ENCODE results near the gene MAPK8. TPM values are rescaled to one million over a fixed set of nuclear protein-coding genes. Genes with fewer than 3 reads are reported as not detected.

Gene MAPK8
- total and polyA plus RNA-seq, 9 of the 15 experiments (the other 6 are each of a cell fraction or from before 2014, with no cell fraction given): 6.4 to 159 (median 71.0) TPM

DNA sequence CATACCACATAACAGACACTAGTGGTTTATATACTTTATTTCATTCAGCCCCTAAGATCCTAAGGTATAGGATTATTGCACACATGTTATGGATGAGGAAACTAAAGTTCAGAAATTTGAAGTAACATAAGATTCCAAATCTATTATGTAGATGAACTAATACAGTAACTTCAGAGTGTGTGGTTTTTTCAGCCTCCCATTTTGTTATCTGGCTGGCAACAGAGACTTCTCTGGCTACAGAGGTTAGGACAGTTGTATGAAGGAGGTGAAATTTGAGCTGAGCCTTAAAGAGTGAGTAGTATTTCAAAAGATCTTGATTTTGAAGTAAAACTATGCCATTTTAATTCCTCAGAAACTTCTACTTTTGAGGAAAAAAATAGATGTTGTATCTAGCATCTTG, 125.4 kb downstream of the MAPK8 start (continued):
- no peak for TF ChIP-seq ZFP30 (CRISPR knock-in tag; IDR thresholded peaks at IDR 0.05; ENCODE audit: borderline replicate concordance)
- peak in 1 of 3 experiments; percentile 61 for TF ChIP-seq YY1 (IDR thresholded peaks at IDR 0.05; ENCODE audit: borderline replicate concordance in 1 of 3, control insufficient read depth in 1 of 3, extremely low read depth in 1 of 3, insufficient read depth in 3 of 3, insufficient read length in 1 of 3, insufficient replicate concordance in 2 of 3, low read depth in 1 of 3, low read length in 2 of 3)
- TF ChIP-seq, protein P1, sequence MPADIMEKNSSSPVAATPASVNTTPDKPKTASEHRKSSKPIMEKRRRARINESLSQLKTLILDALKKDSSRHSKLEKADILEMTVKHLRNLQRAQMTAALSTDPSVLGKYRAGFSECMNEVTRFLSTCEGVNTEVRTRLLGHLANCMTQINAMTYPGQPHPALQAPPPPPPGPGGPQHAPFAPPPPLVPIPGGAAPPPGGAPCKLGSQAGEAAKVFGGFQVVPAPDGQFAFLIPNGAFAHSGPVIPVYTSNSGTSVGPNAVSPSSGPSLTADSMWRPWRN (IDR thresholded peaks at IDR 0.05; ENCODE audit: low read depth): no peak
- TF ChIP-seq RHOXF2B (CRISPR knock-in tag; conservative IDR thresholded peaks at IDR 0.05): no peak
- peak; percentile 38; the same call in 1 of the 2 replicates for TF ChIP-seq SMARCC2 (IDR thresholded peaks at IDR 0.05; ENCODE audit: low read depth)
- peak; percentile 58 for TF ChIP-seq SMARCB1 (IDR thresholded peaks at IDR 0.05; ENCODE audit: insufficient read length, low read depth)
- TF ChIP-seq ETV1 (tag; conservative IDR thresholded peaks at IDR 0.05; ENCODE audit: low read depth): no peak
- TF ChIP-seq DMBX1 (CRISPR knock-in tag; IDR thresholded peaks at IDR 0.05; ENCODE audit: borderline replicate concordance): peak; percentile 25; the same call in 1 of the 2 replicates
- TF ChIP-seq TRIM24 (IDR thresholded peaks at IDR 0.05): no peak
- TF ChIP-seq SOX6 (IDR thresholded peaks at IDR 0.05): peak; percentile 42; the same call in 1 of the 2 replicates
- TF ChIP-seq CBFA2T3 (IDR thresholded peaks at IDR 0.05): peak; percentile 78
- peak; percentile 78; the same call in 1 of the 2 replicates for TF ChIP-seq EP300 (IDR thresholded peaks at IDR 0.05; ENCODE audit: low read length)
- TF ChIP-seq ZNF324 (CRISPR knock-in tag; IDR thresholded peaks at IDR 0.05): no peak
- TF ChIP-seq, protein P2, sequence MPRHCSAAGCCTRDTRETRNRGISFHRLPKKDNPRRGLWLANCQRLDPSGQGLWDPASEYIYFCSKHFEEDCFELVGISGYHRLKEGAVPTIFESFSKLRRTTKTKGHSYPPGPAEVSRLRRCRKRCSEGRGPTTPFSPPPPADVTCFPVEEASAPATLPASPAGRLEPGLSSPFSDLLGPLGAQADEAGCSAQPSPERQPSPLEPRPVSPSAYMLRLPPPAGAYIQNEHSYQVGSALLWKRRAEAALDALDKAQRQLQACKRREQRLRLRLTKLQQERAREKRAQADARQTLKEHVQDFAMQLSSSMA (CRISPR knock-in tag; IDR thresholded peaks at IDR 0.05): no peak
- TF ChIP-seq, protein P3, sequence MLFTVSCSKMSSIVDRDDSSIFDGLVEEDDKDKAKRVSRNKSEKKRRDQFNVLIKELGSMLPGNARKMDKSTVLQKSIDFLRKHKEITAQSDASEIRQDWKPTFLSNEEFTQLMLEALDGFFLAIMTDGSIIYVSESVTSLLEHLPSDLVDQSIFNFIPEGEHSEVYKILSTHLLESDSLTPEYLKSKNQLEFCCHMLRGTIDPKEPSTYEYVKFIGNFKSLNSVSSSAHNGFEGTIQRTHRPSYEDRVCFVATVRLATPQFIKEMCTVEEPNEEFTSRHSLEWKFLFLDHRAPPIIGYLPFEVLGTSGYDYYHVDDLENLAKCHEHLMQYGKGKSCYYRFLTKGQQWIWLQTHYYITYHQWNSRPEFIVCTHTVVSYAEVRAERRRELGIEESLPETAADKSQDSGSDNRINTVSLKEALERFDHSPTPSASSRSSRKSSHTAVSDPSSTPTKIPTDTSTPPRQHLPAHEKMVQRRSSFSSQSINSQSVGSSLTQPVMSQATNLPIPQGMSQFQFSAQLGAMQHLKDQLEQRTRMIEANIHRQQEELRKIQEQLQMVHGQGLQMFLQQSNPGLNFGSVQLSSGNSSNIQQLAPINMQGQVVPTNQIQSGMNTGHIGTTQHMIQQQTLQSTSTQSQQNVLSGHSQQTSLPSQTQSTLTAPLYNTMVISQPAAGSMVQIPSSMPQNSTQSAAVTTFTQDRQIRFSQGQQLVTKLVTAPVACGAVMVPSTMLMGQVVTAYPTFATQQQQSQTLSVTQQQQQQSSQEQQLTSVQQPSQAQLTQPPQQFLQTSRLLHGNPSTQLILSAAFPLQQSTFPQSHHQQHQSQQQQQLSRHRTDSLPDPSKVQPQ (CRISPR knock-in tag; IDR thresholded peaks at IDR 0.05; ENCODE audit: borderline replicate concordance): no peak
- TF ChIP-seq, protein P4, sequence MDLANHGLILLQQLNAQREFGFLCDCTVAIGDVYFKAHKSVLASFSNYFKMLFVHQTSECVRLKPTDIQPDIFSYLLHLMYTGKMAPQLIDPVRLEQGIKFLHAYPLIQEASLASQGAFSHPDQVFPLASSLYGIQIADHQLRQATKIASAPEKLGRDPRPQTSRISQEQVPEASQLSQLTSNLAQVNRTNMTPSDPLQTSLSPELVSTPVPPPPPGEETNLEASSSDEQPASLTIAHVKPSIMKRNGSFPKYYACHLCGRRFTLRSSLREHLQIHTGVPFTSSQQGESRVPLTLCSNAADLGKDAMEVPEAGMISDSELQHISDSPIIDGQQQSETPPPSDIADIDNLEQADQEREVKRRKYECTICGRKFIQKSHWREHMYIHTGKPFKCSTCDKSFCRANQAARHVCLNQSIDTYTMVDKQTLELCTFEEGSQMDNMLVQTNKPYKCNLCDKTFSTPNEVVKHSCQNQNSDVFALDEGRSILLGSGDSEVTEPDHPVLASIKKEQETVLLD (IDR thresholded peaks at IDR 0.05): 0 out of 2 replicates have a peak, but pooled peaks have one; percentile 32
- peak; percentile 47 for TF ChIP-seq MTA2 (IDR thresholded peaks at IDR 0.05; ENCODE audit: low read depth)
- TF ChIP-seq, protein P5, sequence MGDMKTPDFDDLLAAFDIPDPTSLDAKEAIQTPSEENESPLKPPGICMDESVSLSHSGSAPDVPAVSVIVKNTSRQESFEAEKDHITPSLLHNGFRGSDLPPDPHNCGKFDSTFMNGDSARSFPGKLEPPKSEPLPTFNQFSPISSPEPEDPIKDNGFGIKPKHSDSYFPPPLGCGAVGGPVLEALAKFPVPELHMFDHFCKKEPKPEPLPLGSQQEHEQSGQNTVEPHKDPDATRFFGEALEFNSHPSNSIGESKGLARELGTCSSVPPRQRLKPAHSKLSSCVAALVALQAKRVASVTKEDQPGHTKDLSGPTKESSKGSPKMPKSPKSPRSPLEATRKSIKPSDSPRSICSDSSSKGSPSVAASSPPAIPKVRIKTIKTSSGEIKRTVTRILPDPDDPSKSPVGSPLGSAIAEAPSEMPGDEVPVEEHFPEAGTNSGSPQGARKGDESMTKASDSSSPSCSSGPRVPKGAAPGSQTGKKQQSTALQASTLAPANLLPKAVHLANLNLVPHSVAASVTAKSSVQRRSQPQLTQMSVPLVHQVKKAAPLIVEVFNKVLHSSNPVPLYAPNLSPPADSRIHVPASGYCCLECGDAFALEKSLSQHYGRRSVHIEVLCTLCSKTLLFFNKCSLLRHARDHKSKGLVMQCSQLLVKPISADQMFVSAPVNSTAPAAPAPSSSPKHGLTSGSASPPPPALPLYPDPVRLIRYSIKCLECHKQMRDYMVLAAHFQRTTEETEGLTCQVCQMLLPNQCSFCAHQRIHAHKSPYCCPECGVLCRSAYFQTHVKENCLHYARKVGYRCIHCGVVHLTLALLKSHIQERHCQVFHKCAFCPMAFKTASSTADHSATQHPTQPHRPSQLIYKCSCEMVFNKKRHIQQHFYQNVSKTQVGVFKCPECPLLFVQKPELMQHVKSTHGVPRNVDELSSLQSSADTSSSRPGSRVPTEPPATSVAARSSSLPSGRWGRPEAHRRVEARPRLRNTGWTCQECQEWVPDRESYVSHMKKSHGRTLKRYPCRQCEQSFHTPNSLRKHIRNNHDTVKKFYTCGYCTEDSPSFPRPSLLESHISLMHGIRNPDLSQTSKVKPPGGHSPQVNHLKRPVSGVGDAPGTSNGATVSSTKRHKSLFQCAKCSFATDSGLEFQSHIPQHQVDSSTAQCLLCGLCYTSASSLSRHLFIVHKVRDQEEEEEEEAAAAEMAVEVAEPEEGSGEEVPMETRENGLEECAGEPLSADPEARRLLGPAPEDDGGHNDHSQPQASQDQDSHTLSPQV (IDR thresholded peaks at IDR 0.05): peak; percentile 61
- peak; percentile 47; the same call in 1 of the 2 replicates for TF ChIP-seq STAT5A (IDR thresholded peaks at IDR 0.05; ENCODE audit: borderline replicate concordance, low read length)

Data from K562 (cell line).